WTC11 (cell line): ENCODE results near the gene ITLN1.
"Not testable (repeated sequence)": the region's sequence is repeated elsewhere in the genome, so short reads cannot be mapped to it uniquely, and the experiment has no call there.

Source experiments
- ATF1 ChIP-seq: sonication (generic); formaldehyde crosslinking; IDR thresholded peaks from 2 replicates; pipeline ENCODE4 v1.8.1; 2023; ENCODE audit warnings: mild to moderate bottlenecking, moderate library complexity, missing genetic modification reagents
- ATF3 ChIP-seq: sonication (generic); formaldehyde crosslinking; conservative IDR thresholded peaks from 2 replicates; pipeline ENCODE4 v1.8.1; 2022; ENCODE audit warnings: mild to moderate bottlenecking, missing genetic modification reagents
- FOXJ3 ChIP-seq: sonication (generic); formaldehyde crosslinking; IDR thresholded peaks from 2 replicates; pipeline ENCODE4 v1.9.0; 2021; ENCODE audit warnings: missing genetic modification reagents, mild to moderate bottlenecking, borderline replicate concordance
- FOXK1 ChIP-seq: sonication (generic); formaldehyde crosslinking; IDR thresholded peaks from 2 replicates; pipeline ENCODE4 v1.8.0; 2022; ENCODE audit warnings: mild to moderate bottlenecking, moderate library complexity, missing genetic modification reagents
- IRF2 ChIP-seq: sonication (generic); formaldehyde crosslinking; IDR thresholded peaks from 2 replicates; pipeline ENCODE4 v1.8.0; 2022; ENCODE audit warnings: low read depth, missing genetic modification reagents, borderline replicate concordance
- NR1H2 ChIP-seq: sonication (generic); formaldehyde crosslinking; IDR thresholded peaks from 2 replicates; pipeline ENCODE4 v1.9.0; 2021; ENCODE audit warnings: mild to moderate bottlenecking, moderate library complexity, missing genetic modification reagents
- PREB ChIP-seq: sonication (generic); formaldehyde crosslinking; IDR thresholded peaks from 2 replicates; pipeline ENCODE4 v1.8.1; 2022; ENCODE audit warnings: mild to moderate bottlenecking, missing genetic modification reagents, moderate library complexity, borderline replicate concordance
- RELA ChIP-seq: sonication (generic); formaldehyde crosslinking; IDR thresholded peaks from 2 replicates; pipeline ENCODE4 v1.8.1; 2022; ENCODE audit warnings: missing genetic modification reagents, mild to moderate bottlenecking, borderline replicate concordance
- TCF7 ChIP-seq: sonication (generic); formaldehyde crosslinking; IDR thresholded peaks from 2 replicates; pipeline ENCODE4 v1.8.0; 2022; ENCODE audit warnings: mild to moderate bottlenecking, low read depth, missing genetic modification reagents, moderate library complexity
- ZNF138 ChIP-seq: sonication (generic); formaldehyde crosslinking; conservative IDR thresholded peaks from 2 replicates; pipeline ENCODE4 v1.8.1; 2022; ENCODE audit warnings: mild to moderate bottlenecking, moderate library complexity, missing genetic modification reagents
- ZNF671 ChIP-seq: fragments of 250-450 bp; sonication (Bioruptor Pico); IDR thresholded peaks from 2 replicates; pipeline ENCODE4 v1.8.0; 2021; ENCODE audit warnings: mild to moderate bottlenecking
- TF ChIP-seq, protein P1 (sequence below): fragments of 200-600 bp; IDR thresholded peaks from 2 replicates; pipeline ENCODE4 v1.8.0; 2022; ENCODE audit warnings: antibody characterized with exemption
- TF ChIP-seq, protein P2 (sequence below): sonication (generic); formaldehyde crosslinking; IDR thresholded peaks from 2 replicates; pipeline ENCODE4 v1.8.1; 2023; ENCODE audit warnings: mild to moderate bottlenecking, missing genetic modification reagents, moderate library complexity

GRCh38 chr1:160867651-160868050 lies 17.3 kb downstream of the ITLN1 start:
- TF ChIP-seq, protein P1, sequence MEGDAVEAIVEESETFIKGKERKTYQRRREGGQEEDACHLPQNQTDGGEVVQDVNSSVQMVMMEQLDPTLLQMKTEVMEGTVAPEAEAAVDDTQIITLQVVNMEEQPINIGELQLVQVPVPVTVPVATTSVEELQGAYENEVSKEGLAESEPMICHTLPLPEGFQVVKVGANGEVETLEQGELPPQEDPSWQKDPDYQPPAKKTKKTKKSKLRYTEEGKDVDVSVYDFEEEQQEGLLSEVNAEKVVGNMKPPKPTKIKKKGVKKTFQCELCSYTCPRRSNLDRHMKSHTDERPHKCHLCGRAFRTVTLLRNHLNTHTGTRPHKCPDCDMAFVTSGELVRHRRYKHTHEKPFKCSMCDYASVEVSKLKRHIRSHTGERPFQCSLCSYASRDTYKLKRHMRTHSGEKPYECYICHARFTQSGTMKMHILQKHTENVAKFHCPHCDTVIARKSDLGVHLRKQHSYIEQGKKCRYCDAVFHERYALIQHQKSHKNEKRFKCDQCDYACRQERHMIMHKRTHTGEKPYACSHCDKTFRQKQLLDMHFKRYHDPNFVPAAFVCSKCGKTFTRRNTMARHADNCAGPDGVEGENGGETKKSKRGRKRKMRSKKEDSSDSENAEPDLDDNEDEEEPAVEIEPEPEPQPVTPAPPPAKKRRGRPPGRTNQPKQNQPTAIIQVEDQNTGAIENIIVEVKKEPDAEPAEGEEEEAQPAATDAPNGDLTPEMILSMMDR: not testable (repeated sequence)
- not testable (repeated sequence) for TF ChIP-seq TCF7 (CRISPR knock-in tag); ZNF671 (CRISPR knock-in tag); FOXJ3 (CRISPR knock-in tag); IRF2; RELA (CRISPR knock-in tag); ATF1 (CRISPR knock-in tag); ATF3 (CRISPR knock-in tag); PREB (CRISPR knock-in tag); FOXK1 (CRISPR knock-in tag); ZNF138 (CRISPR knock-in tag); NR1H2 (CRISPR knock-in tag)
- TF ChIP-seq, protein P2, sequence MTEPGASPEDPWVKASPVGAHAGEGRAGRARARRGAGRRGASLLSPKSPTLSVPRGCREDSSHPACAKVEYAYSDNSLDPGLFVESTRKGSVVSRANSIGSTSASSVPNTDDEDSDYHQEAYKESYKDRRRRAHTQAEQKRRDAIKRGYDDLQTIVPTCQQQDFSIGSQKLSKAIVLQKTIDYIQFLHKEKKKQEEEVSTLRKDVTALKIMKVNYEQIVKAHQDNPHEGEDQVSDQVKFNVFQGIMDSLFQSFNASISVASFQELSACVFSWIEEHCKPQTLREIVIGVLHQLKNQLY (CRISPR knock-in tag): not testable (repeated sequence)
